Stimulated activated CD8-positive, alpha-beta memory T cell treated with anti-CD3 and anti-CD28 coated beads, Interleukin-7, amount 100 ng/mL, for 4 hours (primary cell): ENCODE data around the gene ZNF697.
"Not testable (repeated sequence)": the region's sequence is repeated elsewhere in the genome, so short reads cannot be mapped to it uniquely, and the experiment has no call there.

Experiments used
- DNase-seq, 2 donors: peaks; one replicate each; pipeline ENCODE4 v3.0.0-alpha.2; 2020; ENCODE audit warnings: low read depth in 2 of 2

Gene ZNF697

DNA sequence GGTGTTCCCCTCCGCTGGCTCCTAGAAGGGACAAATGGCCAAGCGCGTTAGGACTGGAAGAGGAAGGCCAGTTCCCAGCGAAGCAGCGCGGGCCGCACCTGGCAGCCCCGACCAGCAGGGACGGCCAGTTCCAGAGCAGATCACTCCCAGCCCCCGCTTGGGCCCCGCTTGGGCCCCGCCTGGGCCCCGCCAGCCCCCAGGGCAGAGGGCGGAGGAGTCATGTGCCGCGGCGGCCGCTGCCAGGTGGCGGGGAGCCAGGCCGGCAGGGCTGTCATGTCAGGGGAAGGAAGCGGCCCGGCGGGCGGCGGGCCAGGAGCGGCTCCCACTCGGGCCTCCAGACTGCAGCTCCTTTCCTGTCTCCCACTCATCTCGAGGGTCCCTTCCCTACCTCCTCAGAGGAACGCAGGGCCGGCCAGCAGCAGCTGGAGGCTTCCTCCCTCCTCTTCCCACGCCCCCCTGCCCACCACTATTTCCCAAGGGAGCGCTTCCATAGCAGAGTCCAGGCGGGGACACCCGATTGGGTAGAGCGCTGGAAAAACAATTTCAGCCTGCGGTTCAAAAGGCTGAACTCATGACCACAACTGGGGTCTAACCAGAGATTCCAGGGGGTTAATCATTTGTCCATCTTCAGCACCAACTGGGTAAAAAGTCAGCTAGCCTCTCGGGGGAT lies 16.5 kb downstream of the ZNF697 start:
- DNase-seq: no peak

DNA sequence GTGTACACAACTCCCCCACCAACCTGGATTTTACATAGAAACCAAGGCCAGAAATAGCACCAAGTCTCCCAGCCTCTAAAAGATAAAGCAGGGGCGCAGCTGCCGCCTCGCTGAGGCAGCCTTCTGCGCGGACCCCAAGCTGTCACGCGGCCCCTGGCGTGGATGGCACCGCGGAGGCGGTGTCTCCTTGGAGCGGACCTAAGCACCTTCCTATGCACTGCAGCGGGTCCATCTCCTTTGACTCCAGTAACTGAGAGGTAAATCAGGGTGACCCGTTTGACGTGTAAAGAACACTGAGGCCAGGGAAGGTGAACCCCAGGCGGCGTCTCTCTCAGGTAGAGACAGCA lies 17.0 kb downstream of the ZNF697 start:
- DNase-seq: no peak

DNA sequence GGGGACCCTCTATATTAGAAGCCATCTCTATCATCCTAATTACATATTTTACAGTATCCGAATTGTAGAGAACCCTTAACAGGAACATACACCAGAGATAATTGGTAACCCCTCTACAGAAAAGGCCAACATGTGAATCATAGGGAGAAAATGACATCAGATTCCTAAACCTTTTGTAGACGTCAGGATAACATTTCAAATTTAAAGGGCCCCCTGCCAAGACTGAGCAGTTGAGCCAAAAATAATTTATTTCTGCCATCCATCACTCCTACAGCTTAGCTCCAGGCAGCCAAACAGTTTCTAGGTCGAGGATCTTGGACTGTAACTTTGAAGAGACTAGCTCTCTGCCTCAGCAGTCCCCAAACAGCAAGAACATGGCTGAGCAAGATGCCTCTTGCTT lies 21.2 kb downstream of the ZNF697 start:
- no peak for DNase-seq

DNA sequence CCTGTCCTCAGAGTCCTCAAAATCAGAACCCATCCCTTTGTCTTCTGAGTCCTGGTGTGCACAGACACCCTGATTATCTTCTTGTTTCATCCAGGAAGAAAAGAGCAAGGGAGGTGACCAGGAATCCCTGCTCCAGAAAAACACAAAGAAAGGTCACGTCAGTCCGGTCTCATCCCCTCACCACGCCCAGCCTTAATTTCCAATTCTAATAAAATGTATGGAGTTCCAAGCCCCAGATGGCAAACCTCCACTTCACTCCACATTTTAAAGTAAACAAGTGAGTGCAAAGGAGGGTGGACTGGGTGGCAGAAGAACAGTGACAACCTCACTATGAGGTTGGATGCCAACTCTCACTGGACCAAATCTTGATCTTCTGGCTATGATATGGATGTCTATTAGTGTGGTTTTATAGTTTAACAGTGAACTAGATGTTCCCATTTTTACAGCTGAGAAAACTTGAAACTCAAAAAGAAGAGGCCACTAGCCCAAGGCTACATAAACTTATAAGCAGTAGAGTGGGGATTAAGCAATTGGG lies 22.0 kb downstream of the ZNF697 start:
- DNase-seq: no peak

DNA sequence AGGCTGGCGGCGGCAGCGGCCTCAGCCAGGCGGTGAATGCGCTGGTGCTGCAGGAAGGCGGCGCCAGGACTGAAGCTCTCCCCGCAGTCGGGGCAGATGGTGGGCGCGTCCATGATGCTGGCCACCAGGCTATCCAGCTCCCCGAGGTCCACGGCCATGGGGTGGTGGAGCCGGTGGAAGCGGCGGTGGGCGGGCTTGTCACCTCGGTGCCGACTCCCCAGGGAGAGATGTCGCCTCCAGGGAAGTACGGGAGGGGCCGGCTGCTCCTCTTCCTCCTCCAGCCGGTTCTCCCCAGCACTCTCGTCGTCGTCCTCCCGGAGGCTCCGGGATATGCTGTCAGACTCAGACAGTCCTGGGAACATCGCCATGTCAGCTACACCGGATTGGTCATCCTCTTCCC lies 24.4 kb downstream of the ZNF697 start:
- no peak for DNase-seq

DNA sequence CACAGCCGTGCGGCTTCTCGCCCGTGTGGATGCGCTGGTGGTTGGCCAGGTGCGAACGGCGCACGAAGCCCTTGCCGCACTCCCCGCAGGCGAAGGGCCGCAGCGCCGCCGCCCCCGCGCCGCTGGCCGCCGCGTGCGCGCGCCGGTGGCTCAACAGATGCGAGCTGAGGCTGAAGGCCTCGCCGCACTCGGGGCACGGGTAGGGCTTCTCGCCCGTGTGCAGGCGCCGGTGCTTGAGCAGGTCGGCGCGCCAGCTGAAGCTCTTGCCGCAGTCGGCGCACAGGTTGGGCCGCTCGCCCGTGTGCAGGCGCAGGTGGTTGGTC lies 24.9 kb downstream of the ZNF697 start:
- no peak for DNase-seq

DNA sequence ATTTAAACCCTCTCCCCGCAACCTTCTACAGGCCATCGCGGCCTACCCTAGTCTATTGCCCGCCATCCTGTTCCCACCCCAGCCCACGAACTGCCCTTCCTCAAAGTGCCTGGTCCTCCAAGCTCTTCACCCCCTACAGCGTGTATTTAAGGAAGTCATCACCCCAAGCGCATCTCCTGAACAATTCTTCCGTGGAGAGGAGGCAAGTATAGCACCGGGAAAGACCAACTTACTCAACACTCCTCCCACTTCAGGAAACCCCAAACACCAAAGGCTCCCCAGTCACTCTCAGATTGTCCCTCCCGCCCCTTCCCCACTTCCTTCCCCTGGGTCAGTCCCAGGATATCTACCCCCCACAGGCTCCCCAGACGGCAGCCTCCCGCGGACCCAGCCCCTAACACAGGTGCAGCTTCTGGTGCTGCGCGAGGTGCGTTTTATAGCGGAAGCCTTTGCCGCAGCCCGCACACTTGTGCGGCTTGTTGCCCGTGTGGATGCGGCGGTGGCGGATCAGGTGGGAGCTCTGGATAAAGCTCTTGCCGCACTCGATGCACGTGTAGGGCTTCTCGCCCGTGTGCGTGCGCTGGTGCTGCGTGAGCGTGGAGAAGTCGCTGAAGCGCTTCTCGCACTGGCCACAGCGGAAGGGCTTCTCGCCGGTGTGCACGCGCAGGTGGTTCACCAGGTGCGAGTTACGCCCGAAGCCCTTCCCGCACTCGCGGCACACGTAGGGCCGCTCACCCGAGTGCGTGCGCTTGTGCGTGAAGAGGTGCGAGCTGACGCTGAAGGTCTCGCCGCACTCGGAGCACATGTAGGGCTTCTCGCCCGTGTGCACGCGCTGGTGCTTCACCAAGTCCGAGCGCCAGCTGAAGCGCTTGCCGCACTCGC lies 25.5 kb downstream of the ZNF697 start:
- DNase-seq: no peak

DNA sequence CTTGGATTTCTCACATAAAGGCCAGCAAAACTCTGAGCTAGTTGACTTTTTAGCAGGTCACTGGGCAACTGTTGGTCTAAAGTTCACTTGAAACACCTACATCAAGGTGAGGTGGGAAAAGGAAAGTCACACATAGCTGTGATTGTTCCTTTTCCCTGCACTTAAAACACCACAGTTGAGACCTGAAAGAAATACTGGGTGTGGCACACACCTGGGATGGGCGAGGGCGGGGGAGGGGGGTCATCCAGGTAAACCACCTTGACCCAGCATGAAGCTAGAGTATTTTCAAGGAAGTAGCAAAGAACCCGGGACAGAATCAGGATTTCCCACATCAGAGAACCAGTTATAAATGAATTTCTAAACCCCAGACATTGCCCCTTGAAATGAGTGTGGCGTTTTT lies 26.4 kb downstream of the ZNF697 start:
- DNase-seq: no peak

DNA sequence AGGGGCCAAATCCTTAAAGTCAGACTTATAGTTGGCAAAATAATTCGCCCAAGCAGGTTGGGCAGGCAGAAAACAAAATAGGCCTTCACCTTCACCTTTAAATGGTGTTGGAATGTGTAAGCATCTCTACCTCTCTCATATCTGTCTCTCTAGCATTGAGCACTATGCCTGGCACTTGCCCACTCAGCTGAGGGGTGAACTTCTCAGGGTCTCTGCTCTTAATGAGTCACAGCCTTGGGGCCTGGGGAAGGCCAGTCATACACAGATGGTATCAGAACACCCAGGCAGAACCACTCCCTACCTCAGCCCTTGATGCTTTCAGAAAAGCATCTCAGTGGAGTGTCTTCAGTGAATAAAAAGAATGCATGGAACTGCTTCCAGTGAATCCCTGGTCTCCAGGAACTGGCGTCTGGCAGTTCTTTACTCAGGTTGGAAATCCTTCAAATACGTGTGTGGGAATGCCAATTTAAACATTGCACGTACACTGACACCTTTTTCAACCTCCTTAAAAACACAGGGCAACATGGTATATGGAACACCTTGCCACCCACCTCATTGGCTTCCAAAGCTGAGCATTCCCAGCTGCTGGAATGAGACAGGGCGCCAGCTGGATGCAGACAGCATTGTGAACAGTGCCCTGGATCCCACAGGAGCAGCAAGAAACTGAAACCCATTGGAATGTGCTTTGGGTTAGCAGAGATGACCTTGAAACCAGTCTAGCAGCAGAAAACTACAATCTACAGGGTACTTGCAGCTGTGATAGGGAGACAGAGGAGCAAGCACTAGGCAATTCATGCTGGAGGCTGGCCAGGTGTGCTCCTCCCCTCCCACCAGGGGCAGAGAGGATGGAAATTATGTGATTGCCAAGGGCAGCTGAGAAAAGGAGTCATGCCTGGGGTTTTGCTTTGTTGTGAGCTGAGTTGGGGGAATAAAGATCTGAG lies 30.0 kb downstream of the ZNF697 start:
- no peak for DNase-seq

DNA sequence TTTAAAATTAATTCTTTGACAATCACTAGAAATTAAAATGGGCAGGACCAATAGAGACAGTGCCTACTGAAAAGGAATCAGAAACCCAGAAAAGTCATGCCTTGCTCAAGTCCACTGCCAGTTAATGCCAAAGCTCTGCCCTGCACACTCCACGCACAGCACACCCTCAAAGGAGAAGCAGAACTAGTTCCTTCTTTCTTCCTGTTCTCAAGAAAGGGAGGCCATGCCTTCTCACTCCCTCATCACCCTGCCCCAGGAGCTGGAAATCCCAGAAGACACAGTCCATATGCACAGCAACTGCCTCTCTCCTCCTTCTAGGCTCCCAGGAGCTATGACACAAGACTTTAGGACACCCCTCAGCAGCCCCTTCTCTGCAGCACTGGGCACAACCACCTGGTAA lies 31.3 kb downstream of the ZNF697 start:
- not testable (repeated sequence) for DNase-seq

DNA sequence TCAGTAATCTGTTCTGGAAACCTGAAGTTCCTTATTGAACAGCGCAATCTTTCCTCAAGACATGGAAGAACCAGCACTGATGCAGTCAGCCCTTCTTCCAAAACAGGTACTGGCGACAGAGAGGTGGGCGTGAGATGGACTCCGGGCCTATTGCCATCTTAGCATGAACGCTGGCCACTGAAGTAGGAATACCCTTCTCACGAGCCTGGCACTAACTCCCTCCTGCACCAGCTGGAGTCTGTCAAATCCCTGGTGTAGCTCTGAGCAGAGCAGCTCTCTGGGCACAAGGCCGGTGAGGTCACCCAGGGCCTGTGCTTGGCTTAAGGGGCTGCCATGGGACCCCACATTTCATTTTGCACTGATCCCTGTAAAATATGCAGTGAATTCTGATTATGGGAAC lies 33.0 kb downstream of the ZNF697 start:
- not testable (repeated sequence) for DNase-seq

DNA sequence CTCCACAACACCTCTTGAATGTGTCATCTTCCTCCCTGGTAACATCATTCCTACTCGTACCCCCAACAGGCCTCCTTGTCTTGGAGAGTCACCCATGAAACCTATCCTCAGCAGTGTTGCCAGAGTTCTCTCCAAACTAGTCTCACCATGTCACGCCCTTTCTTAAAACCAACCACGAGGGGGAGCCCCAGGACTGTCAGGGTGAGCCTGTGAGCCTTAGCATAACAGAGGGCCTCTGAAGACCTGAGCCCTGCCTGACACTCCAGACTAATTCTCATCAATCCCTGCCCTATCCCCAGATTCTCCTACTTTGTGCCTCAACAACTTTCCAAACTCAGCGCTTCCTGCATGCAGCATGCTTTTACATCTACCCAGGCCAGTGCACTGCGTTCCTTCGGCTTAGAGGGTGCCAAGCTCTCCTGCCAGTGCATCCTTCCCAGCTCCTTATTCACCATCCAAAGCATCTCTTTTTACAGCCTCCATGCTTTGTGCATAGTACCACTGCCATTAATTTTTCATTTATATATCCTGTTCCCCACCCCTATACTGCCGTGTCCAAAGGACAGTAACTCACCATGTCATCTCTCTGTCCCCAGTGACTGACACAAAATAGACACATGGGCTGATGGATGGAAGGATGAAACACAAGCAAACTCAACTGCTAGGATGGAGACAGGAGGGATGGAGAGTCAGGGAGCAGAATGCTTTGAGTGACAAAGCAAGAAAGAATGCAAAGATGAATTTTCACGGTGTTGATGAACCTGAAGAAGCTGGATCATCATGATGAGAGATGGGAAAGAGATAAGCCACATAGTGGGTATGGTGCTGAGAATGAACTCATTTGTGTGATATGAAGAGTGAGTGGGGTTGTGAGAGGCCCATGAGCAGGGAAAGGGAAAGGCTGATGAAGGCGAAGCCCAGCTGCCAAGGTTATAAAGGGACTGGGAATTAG lies 34.0 kb downstream of the ZNF697 start:
- peak; percentile 20 to 23 for DNase-seq

DNA sequence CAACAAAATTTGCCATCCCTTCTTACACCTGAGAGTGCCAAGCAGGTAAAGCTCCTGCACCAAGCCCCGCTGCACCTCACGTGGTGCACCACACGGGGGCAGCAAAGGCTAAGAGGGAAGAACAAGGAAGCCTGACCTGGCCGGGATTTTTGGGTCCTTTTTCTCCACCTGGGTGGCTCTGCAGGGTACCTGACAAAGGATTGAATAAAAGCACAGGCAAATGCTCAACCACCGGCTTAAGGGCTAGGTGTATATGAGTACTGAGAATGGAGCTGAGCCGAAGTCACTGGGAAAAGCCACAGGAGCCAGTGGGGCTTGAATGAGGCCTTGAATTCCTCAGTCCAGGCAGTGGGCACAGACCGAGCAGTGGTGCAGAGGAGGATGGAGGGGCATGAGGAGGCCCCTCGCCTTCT lies 36.4 kb downstream of the ZNF697 start:
- no peak for DNase-seq

DNA sequence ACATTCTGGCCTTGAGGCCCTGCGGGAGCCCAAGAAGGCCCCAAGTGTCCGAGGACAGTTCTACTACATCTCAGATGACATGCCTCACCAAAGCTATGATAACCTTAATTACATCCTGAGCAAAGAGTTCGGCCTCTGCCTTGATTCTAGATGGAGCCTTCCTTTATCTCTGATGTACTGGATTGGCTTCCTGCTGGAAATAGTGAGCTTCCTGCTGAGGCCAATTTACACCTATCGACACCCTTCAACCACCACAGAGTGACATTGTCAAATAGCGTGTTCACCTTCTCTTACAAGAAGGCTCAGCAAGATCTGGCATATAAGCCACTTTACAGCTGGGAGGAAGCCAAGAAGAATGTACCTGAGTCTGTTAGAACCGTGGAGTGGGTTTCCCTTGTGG lies 39.2 kb downstream of the ZNF697 start:
- DNase-seq: not testable (repeated sequence)

DNA sequence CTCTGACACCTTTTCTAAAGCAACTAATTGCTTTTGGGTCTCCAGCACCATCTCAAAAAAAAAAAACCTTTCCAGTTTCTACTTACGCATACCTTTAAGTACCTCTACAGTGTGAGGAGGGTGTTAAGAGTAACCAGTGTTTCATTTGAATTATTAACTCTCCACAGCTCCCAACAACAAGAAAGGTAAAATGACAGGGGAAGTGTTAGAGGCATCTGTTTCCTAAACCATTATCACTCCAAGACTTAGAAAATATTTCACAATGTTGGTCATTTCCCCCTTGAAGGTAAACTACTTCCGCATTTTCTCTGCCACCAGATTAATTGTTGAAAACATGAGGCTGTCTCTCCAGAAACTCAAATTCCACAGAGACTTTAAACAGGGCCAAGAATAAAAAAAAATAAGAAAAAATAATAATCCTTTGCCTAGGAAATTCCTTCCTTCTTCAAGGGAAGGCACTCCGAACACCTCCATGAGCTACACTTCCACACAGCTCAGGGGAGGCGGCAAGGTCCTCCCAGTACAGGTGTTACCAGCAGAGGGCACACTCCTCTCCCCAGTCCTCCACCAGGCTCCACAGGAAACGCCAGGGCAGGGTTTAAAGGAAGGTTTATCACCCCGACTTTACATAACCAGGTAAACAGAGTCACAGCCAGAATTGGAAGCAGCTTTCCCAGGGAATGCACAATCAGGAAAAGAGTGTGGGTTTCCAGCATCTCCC lies 40.8 kb downstream of the ZNF697 start:
- not testable (repeated sequence) for DNase-seq

DNA sequence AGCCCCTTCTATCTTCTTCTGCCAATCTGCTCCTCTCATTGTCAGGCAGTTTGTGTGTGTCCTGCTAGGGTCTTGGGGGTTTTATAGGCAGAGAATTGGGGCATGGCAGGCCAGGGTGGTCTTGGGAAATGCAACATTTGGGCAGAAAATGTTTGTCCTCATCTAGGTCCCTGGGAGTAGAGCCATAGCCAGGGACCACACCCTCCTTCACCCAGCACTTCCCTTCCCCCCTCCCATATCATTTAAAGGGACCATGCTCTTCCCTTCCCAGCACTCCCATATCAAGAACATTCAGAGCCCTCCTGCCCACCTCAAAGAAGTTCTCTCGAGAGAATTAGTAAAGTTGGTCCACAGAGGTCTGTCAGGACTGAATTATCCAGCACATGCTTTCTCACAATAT lies 41.7 kb downstream of the ZNF697 start:
- DNase-seq: no peak

DNA sequence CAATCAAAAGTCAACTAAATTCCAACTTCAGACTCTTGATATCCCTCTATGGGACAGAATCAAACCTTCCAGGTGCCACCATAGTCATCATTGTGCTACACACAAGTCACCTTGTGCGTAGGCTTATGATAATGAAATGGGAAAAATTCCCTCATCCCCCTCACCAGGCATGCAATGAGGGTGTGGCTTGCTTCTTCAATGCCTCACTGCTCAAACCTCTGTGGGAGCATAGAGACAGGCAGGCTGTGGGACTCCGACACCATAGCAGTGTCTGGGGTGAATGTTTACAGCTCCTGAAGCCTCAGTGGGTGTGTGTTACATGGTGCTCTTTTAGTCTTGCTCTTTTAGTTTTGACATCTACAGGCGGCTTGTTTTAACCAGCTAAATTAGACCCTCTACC lies 42.4 kb downstream of the ZNF697 start:
- no peak for DNase-seq

DNA sequence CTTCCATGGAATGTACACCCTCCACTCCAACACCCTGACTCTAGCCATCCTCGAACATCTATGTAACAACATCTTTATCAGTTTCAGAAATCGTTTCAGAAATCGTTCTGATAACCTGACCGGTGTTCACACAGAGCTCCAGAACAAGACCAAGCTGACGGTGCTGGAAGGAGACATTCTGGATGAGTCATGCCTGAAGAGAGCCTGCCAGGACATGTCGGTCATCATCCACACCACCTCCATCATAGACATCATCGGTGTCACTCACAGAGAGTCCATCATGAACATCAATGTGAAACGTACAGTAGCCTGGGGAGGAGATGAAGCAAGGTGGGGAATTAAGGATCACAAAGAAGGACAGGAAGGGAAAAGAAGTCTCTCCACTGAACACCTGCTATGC lies 43.0 kb downstream of the ZNF697 start:
- DNase-seq: not testable (repeated sequence)

DNA sequence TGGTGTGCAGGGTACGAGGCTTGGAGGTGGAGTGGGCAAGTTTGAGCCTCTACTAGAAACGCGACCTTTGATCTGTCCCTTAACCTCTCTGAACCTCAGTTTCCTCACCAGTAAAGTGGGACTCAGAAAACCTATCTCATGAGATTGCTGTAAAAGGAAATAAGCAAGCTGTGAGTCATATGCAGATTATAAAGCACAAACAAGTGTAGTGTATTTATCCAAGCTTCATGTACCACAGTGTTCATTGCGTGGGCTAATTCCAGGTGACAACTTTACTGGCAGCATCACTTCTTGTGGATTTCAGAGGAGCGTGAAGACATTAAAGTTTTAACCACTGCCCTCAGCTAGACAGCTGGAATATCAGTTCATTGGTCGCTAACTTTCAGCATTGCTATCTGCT lies 44.4 kb downstream of the ZNF697 start:
- no peak for DNase-seq

DNA sequence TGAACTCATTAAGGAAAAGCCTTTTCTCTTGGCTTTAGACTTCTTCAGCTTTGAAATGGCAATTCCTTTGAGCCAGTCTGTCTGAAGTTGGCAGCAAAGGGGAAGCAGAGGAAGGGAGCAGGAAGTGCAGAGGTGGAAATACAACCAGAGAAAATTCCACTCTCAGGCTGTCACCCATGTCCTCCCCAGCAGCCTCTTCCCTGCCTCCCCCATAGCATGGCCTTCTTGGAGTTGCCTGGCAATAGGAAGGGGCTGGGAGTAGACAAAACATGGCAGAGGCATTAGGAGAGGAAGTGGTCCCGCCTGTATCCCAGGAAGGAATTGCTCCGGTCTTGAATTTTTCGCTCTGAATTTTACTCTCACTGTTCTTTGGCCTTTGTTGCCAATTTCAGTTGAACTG lies 44.8 kb downstream of the ZNF697 start:
- DNase-seq: not testable (repeated sequence)
